Activated naive CD4-positive, alpha-beta T cell treated with anti-CD3 and anti-CD28 coated beads, Interleukin-2, amount 50 U/mL, for 24 hours (primary cell): ENCODE measurements around the gene ARFRP1.
"Not testable (repeated sequence)": the region's sequence is repeated elsewhere in the genome, so short reads cannot be mapped to it uniquely, and the experiment has no call there.

ENCODE experiments used
- H3K27ac Mint-ChIP-seq: one replicate; pipeline ENCODE4 v1.8.0; 2021; ENCODE audit warnings: mild to moderate bottlenecking, mixed read lengths
- H3K27me3 Mint-ChIP-seq: one replicate; pipeline ENCODE4 v1.8.0; 2021; ENCODE audit warnings: mixed read lengths
- H3K36me3 Mint-ChIP-seq: one replicate; pipeline ENCODE4 v1.8.0; 2021; ENCODE audit warnings: mixed read lengths
- H3K4me1 Mint-ChIP-seq: one replicate; pipeline ENCODE4 v1.8.0; 2021; ENCODE audit warnings: mixed read lengths
- H3K4me3 Mint-ChIP-seq: one replicate; pipeline ENCODE4 v1.8.0; 2021; ENCODE audit warnings: mild to moderate bottlenecking, mixed read lengths
- H3K9me3 Mint-ChIP-seq: one replicate; pipeline ENCODE4 v1.8.0; 2021; ENCODE audit warnings: mixed read lengths

The ARFRP1 gene

GRCh38 chr20:63664143-63664851, 43.5 kb downstream of the ARFRP1 start:
- peaks cover 11% of the 10 kb centered on the region for H3K36me3 Mint-ChIP-seq
- H3K4me1 Mint-ChIP-seq, result peaks cover 8% of the 10 kb centered on the region
- H3K9me3 Mint-ChIP-seq, result no peaks in the 10 kb centered on the region
- H3K4me3 Mint-ChIP-seq, result no peak overlapping the region
- no peaks in the 10 kb centered on the region for H3K27me3 Mint-ChIP-seq
- no peak overlapping the region for H3K27ac Mint-ChIP-seq

GRCh38 chr20:63663332-63664066, 44.3 kb downstream of the ARFRP1 start:
- Mint-ChIP-seq H3K27ac (no peak overlapping the region), H3K4me1 (peaks cover 13% of the 10 kb centered on the region), H3K9me3 (no peaks in the 10 kb centered on the region), H3K36me3 (peaks cover 7% of the 10 kb centered on the region), H3K4me3 (no peak overlapping the region), H3K27me3 (no peaks in the 10 kb centered on the region)

GRCh38 chr20:63662813-63663189, 45.0 kb downstream of the ARFRP1 start:
- Mint-ChIP-seq H3K9me3 (no peaks in the 10 kb centered on the region), H3K27me3 (no peaks in the 10 kb centered on the region), H3K4me3 (no peak overlapping the region), H3K36me3 (peaks cover 6% of the 10 kb centered on the region), H3K4me1 (peaks cover 20% of the 10 kb centered on the region), H3K27ac (no peak overlapping the region)

GRCh38 chr20:63661959-63662812, 45.6 kb downstream of the ARFRP1 start:
- no peaks in the 10 kb centered on the region for H3K9me3 Mint-ChIP-seq
- H3K27me3 Mint-ChIP-seq, result no peaks in the 10 kb centered on the region
- peaks cover 6% of the 10 kb centered on the region for H3K36me3 Mint-ChIP-seq
- H3K4me1 Mint-ChIP-seq, result peaks cover 20% of the 10 kb centered on the region
- H3K27ac Mint-ChIP-seq, result no peak overlapping the region
- peak overlapping the region; percentile 36 for H3K4me3 Mint-ChIP-seq

GRCh38 chr20:63661108-63661507, 46.7 kb downstream of the ARFRP1 start:
- Mint-ChIP-seq H3K27me3 (no peaks in the 10 kb centered on the region), H3K36me3 (peaks cover 4% of the 10 kb centered on the region), H3K27ac (no peak overlapping the region), H3K4me1 (peaks cover 20% of the 10 kb centered on the region), H3K9me3 (no peaks in the 10 kb centered on the region), H3K4me3 (no peak overlapping the region)

GRCh38 chr20:63660622-63661021, 47.2 kb downstream of the ARFRP1 start:
- H3K27ac Mint-ChIP-seq, result no peak overlapping the region
- H3K27me3 Mint-ChIP-seq, result no peaks in the 10 kb centered on the region
- H3K9me3 Mint-ChIP-seq, result no peaks in the 10 kb centered on the region
- H3K4me3 Mint-ChIP-seq, result peak overlapping the region; percentile 49
- peaks cover 20% of the 10 kb centered on the region for H3K4me1 Mint-ChIP-seq
- peaks cover 4% of the 10 kb centered on the region for H3K36me3 Mint-ChIP-seq

GRCh38 chr20:63660174-63660573, 47.6 kb downstream of the ARFRP1 start:
- peak overlapping the region; percentile 49 for H3K4me3 Mint-ChIP-seq
- H3K36me3 Mint-ChIP-seq, H3K27ac Mint-ChIP-seq, H3K9me3 Mint-ChIP-seq, H3K27me3 Mint-ChIP-seq: not testable (repeated sequence)
- H3K4me1 Mint-ChIP-seq, result peaks cover 20% of the 10 kb centered on the region

- peaks cover 4% of the 10 kb centered on the region for H3K36me3 Mint-ChIP-seq
- H3K4me3 Mint-ChIP-seq, result peak overlapping the region; percentile 98
- no peaks in the 10 kb centered on the region for H3K27me3 Mint-ChIP-seq
- no peaks in the 10 kb centered on the region for H3K9me3 Mint-ChIP-seq
- peaks cover 26% of the 10 kb centered on the region for H3K4me1 Mint-ChIP-seq
- H3K27ac Mint-ChIP-seq, result no peak overlapping the region
Measured at GRCh38 chr20:63659370-63659769, 48.4 kb downstream of the ARFRP1 start.

- H3K27ac Mint-ChIP-seq, result peak overlapping the region; percentile 98
- peaks cover 32% of the 10 kb centered on the region for H3K4me1 Mint-ChIP-seq
- H3K9me3 Mint-ChIP-seq, result no peaks in the 10 kb centered on the region
- peaks cover 4% of the 10 kb centered on the region for H3K36me3 Mint-ChIP-seq
- H3K27me3 Mint-ChIP-seq, result no peaks in the 10 kb centered on the region
- peak overlapping the region; percentile 98 for H3K4me3 Mint-ChIP-seq
Measured at GRCh38 chr20:63658749-63659187, 49.0 kb downstream of the ARFRP1 start.

GRCh38 chr20:63657937-63658748, 49.6 kb downstream of the ARFRP1 start, which contains the start of gene RTEL1:
Gene RTEL1 (plus strand): TSS chr20:63658312. CDS start chr20:63659403, 1,091 bp downstream.
- peaks cover 33% of the 10 kb centered on the region for H3K4me1 Mint-ChIP-seq

GRCh38 chr20:63657260-63657936, 50.4 kb downstream of the ARFRP1 start:
- no peaks in the 10 kb centered on the region for H3K27me3 Mint-ChIP-seq
- H3K36me3 Mint-ChIP-seq, result peaks cover 4% of the 10 kb centered on the region
- H3K9me3 Mint-ChIP-seq, result no peaks in the 10 kb centered on the region
- H3K4me1 Mint-ChIP-seq, result peaks cover 33% of the 10 kb centered on the region
- H3K27ac Mint-ChIP-seq, result peak overlapping the region; percentile 98
- peak overlapping the region; percentile 98 for H3K4me3 Mint-ChIP-seq

More at GRCh38 chr20:63657937-63658748, 49.6 kb downstream of the ARFRP1 start, which contains the start of gene RTEL1:
- Mint-ChIP-seq H3K27me3 (no peaks in the 10 kb centered on the region), H3K36me3 (peaks cover 4% of the 10 kb centered on the region), H3K27ac (peak within 1 kb of the TSS; percentile 98), H3K9me3 (no peaks in the 10 kb centered on the region), H3K4me3 (peak within 1 kb of the TSS; percentile 98)

- Mint-ChIP-seq H3K9me3 (no peaks in the 10 kb centered on the region), H3K36me3 (peaks cover 1% of the 10 kb centered on the region), H3K27me3 (no peaks in the 10 kb centered on the region), H3K4me1 (peaks cover 37% of the 10 kb centered on the region), H3K4me3 (peak overlapping the region; percentile 11), H3K27ac (no peak overlapping the region)
Measured at GRCh38 chr20:63656451-63656850, 51.3 kb downstream of the ARFRP1 start.

GRCh38 chr20:63655249-63655648, 52.5 kb downstream of the ARFRP1 start:
- Mint-ChIP-seq H3K27me3 (no peaks in the 10 kb centered on the region), H3K36me3 (peaks cover 1% of the 10 kb centered on the region), H3K9me3 (no peaks in the 10 kb centered on the region), H3K4me1 (peaks cover 43% of the 10 kb centered on the region), H3K27ac (no peak overlapping the region), H3K4me3 (no peak overlapping the region)

- H3K36me3 Mint-ChIP-seq, result peaks cover 1% of the 10 kb centered on the region
- peak overlapping the region; percentile 46 for H3K27ac Mint-ChIP-seq
- no peaks in the 10 kb centered on the region for H3K27me3 Mint-ChIP-seq
- peaks cover 34% of the 10 kb centered on the region for H3K4me1 Mint-ChIP-seq
- H3K9me3 Mint-ChIP-seq, result no peaks in the 10 kb centered on the region
- H3K4me3 Mint-ChIP-seq, result peak overlapping the region; percentile 73
Measured at GRCh38 chr20:63653974-63654668, 53.7 kb downstream of the ARFRP1 start.
